Central memory CD8-positive, alpha-beta T cell (primary cell): ENCODE data around the gene BSX.

Experiments
- ATAC-seq: fragments of 150-1000 bp; cut with Tn5 transposase; replicated peaks from 2 replicates; pipeline ENCODE4 v1.10.0; 2022; ENCODE audit warnings: mild to moderate bottlenecking, moderate FRiP score, moderate number of reproducible peaks; ENCODE audit not compliant: poor library complexity, severe bottlenecking; ENCODE audit errors: extremely low read depth
- DNase-seq, 2 donors: peaks; one replicate each; pipeline ENCODE4 v3.0.0; 2021; ENCODE audit warnings: low spot score in 2 of 2
- H3K27ac Mint-ChIP-seq: one replicate; pipeline ENCODE4 v1.8.0; 2022; ENCODE audit warnings: low read depth, mild to moderate bottlenecking, moderate library complexity, mixed read lengths
- H3K27me3 Mint-ChIP-seq: one replicate; pipeline ENCODE4 v1.8.0; 2022; ENCODE audit warnings: mixed read lengths
- H3K36me3 Mint-ChIP-seq: one replicate; pipeline ENCODE4 v1.8.0; 2022; ENCODE audit warnings: mild to moderate bottlenecking, moderate library complexity, mixed read lengths; ENCODE audit not compliant: insufficient read depth
- H3K4me1 Mint-ChIP-seq: one replicate; pipeline ENCODE4 v1.8.0; 2022; ENCODE audit warnings: mixed read lengths
- H3K4me3 Mint-ChIP-seq: one replicate; pipeline ENCODE4 v1.8.0; 2022; ENCODE audit warnings: mild to moderate bottlenecking, moderate library complexity, mixed read lengths
- H3K9me3 Mint-ChIP-seq: one replicate; pipeline ENCODE4 v1.8.0; 2022; ENCODE audit warnings: mixed read lengths

Gene BSX

DNA sequence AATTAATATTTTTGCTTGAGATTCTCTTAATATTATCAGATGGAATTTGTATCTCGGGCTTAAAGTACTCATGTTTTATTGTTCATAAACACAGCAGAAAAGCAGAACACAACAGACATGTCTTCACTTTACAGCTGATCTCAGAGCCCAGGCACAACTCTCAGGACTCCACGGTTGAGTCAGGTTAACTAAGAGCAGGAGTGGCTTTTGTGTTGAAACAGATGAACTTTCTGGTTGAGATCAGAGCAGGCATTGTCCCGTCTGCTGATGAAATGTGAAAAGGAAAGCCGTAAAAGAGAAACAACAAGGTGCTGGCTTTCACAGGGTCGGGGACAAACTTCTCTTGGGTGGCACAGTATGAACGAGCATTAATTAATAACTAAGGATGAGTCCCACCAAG lies 50.1 kb downstream of the BSX start:
- ATAC-seq (no peak), DNase-seq (no peak)
- Mint-ChIP-seq H3K27me3 (no peaks in the 10 kb centered on the region), H3K36me3 (no peaks in the 10 kb centered on the region), H3K4me1 (no peaks in the 10 kb centered on the region), H3K27ac (no peak overlapping the region), H3K4me3 (no peak overlapping the region), H3K9me3 (no peaks in the 10 kb centered on the region)
